CD14-positive monocyte (primary cell): ENCODE data around the gene MAGOHB. TPM values are rescaled to one million over a fixed set of nuclear protein-coding genes. Genes with fewer than 3 reads are reported as not detected.

Experiments
- DNase-seq, 3 donors: peaks; one replicate each; pipeline ENCODE4 v3.0.0-alpha.2; 2011 to 2022
- H2AFZ ChIP-seq: 2 replicates; pipeline ENCODE4 v1.6.0; 2012; ENCODE audit warnings: mild to moderate bottlenecking, low read depth, low read length, inconsistent platforms; ENCODE audit not compliant: insufficient read depth, poor library complexity, severe bottlenecking
- H3K27ac ChIP-seq, 2 donors: 1 replicate in 1 of 2; 2 replicates in 1 of 2; pipeline ENCODE4 v1.5.1; 2012 to 2013; ENCODE audit warnings: low read length in 2 of 2, control low read depth in 1 of 2, inconsistent platforms in 1 of 2, low read depth in 1 of 2, mild to moderate bottlenecking in 1 of 2
- H3K27me3 ChIP-seq, 2 donors: one replicate each; pipeline versions ENCODE4 v1.6.0 to v1.6.1; 2011 to 2013; ENCODE audit warnings: low read length in 2 of 2; ENCODE audit not compliant: control insufficient read depth in 2 of 2, insufficient read depth in 2 of 2
- H3K36me3 ChIP-seq, 2 donors: replicated peaks in 1 of 2; 1 replicate in 1 of 2; 2 replicates in 1 of 2; pipeline versions ENCODE4 v1.5.1 to v1.6.1; 2012 to 2013; ENCODE audit warnings: low read length in 2 of 2, control low read depth in 1 of 2, inconsistent platforms in 1 of 2, mild to moderate bottlenecking in 1 of 2; ENCODE audit not compliant: insufficient read depth in 2 of 2, control insufficient read depth in 1 of 2
- H3K4me1 ChIP-seq, 2 donors: 1 replicate in 1 of 2; 2 replicates in 1 of 2; pipeline versions ENCODE4 v1.5.1 to v1.6.1; 2012 to 2013; ENCODE audit warnings: low read length in 2 of 2, control low read depth in 1 of 2, inconsistent platforms in 1 of 2, mild to moderate bottlenecking in 1 of 2, moderate library complexity in 1 of 2; ENCODE audit not compliant: insufficient read depth in 2 of 2, control insufficient read depth in 1 of 2
- H3K4me2 ChIP-seq: replicated peaks from 2 replicates; pipeline ENCODE3; 2012; ENCODE audit warnings: low read length, moderate library complexity, mild to moderate bottlenecking; ENCODE audit not compliant: poor library complexity, severe bottlenecking; ENCODE audit errors: extremely low read depth
- H3K4me3 ChIP-seq, 3 experiments: fragments of 200-600 bp in 1 of 3; sonication (generic) in 1 of 3; replicated peaks in 1 of 3; 1 replicate in 2 of 3; 2 replicates in 1 of 3; pipeline ENCODE4 v1.5.1; 2011 to 2013; ENCODE audit warnings: low read length in 3 of 3, mild to moderate bottlenecking in 3 of 3, control low read depth in 2 of 3, low read depth in 2 of 3, inconsistent platforms in 1 of 3, moderate library complexity in 1 of 3
- H3K79me2 ChIP-seq: 2 replicates; pipeline ENCODE4 v1.6.0; 2012; ENCODE audit warnings: mild to moderate bottlenecking, control low read depth, inconsistent platforms, low read length, moderate library complexity; ENCODE audit not compliant: insufficient read depth
- H3K9ac ChIP-seq: 2 replicates; pipeline ENCODE4 v1.6.0; 2017; ENCODE audit warnings: low read length, mild to moderate bottlenecking; ENCODE audit not compliant: insufficient read depth, poor library complexity, severe bottlenecking
- H3K9me3 ChIP-seq, 2 donors: replicated peaks in 1 of 2; 1 replicate in 1 of 2; 2 replicates in 1 of 2; pipeline versions ENCODE4 v1.5.1 to v1.6.1; 2012 to 2013; ENCODE audit warnings: low read length in 2 of 2, control low read depth in 1 of 2; ENCODE audit not compliant: control insufficient read depth in 1 of 2, insufficient read depth in 1 of 2
- H4K20me1 ChIP-seq: 2 replicates; pipeline ENCODE4 v1.6.0; 2012; ENCODE audit warnings: mild to moderate bottlenecking, low read length, control low read depth, moderate library complexity; ENCODE audit not compliant: insufficient read depth
- H3K27ac Mint-ChIP-seq, 7 donors: one replicate each; pipeline ENCODE4 v1.8.0; 2020; ENCODE audit warnings: mild to moderate bottlenecking in 7 of 7, mixed read lengths in 7 of 7, moderate library complexity in 6 of 7, inconsistent platforms in 2 of 7
- H3K27me3 Mint-ChIP-seq, 3 donors: one replicate each; pipeline ENCODE4 v1.8.0; 2021 to 2022; ENCODE audit warnings: low read depth in 3 of 3, mild to moderate bottlenecking in 3 of 3, mixed read lengths in 3 of 3, moderate library complexity in 3 of 3, inconsistent platforms in 1 of 3
- H3K36me3 Mint-ChIP-seq, 2 donors: one replicate each; pipeline ENCODE4 v1.8.0; 2020; ENCODE audit warnings: mixed read lengths in 2 of 2, inconsistent platforms in 1 of 2, mild to moderate bottlenecking in 1 of 2
- H3K4me1 Mint-ChIP-seq: one replicate; pipeline ENCODE4 v1.8.0; 2020; ENCODE audit warnings: mild to moderate bottlenecking, mixed read lengths
- H3K4me3 Mint-ChIP-seq, 2 donors: one replicate each; pipeline ENCODE4 v1.8.0; 2020; ENCODE audit warnings: mild to moderate bottlenecking in 2 of 2, mixed read lengths in 2 of 2, moderate library complexity in 1 of 2
- H3K9me3 Mint-ChIP-seq, 7 donors: one replicate each; pipeline ENCODE4 v1.8.0; 2020 to 2022; ENCODE audit warnings: mixed read lengths in 7 of 7, mild to moderate bottlenecking in 6 of 7, moderate library complexity in 6 of 7, inconsistent platforms in 2 of 7
- CTCF ChIP-seq: fragments of 200-600 bp; IDR thresholded peaks from one replicate; pipeline ENCODE4 v1.8.0; 2022; ENCODE audit warnings: antibody characterized with exemption, mild to moderate bottlenecking
- WGBS: methylation state at CpG from one replicate; pipeline ENCODE4 v1.1.5; 2013; ENCODE audit warnings: missing lambda C conversion rate; ENCODE audit not compliant: insufficient coverage; 5-methylcytosine and 5-hydroxymethylcytosine counted together
- intact Hi-C, 2 donors: fragments of 100-400 bp; cut with micrococcal nuclease; formaldehyde crosslinking; loops; one replicate each; pipeline versions ENCODE4 v1.15.0 to v1.15.1; 2023
- polyA plus RNA-seq, 3 donors: library from polyadenylated mRNA; depleted of rRNA in 1 of 3; unstranded in 2 of 3; stranded (reverse) in 1 of 3; fragments of 300-500 nt in 2 of 3; fragments of >200 nt in 1 of 3; fragmentation: Illumina TruSeq in 2 of 3; gene quantifications; 1 replicate in 2 of 3; 2 replicates in 1 of 3; pipeline ENCODE4 v1.2.3, GENCODE V29; 2012 to 2021

MAGOHB gene
- polyA plus RNA-seq, 3 donors: 6.9 to 23.5 (median 19.5) TPM

- no peak overlapping the region for H2AFZ ChIP-seq
- no peak overlapping the region for H3K9ac ChIP-seq
- no peak overlapping the region for H3K4me3 Mint-ChIP-seq
- no peak overlapping the region for H3K4me2 ChIP-seq
- H3K9me3 ChIP-seq: no peaks in the 10 kb centered on the region
- no peaks in the 10 kb centered on the region for H3K9me3 Mint-ChIP-seq
- H3K36me3 ChIP-seq: no peaks in the 10 kb centered on the region
- no peak for DNase-seq
- H3K27ac ChIP-seq: no peak overlapping the region
- H3K36me3 Mint-ChIP-seq: no peaks in the 10 kb centered on the region
- H4K20me1 ChIP-seq: no peaks in the 10 kb centered on the region
- peak overlapping the region in 1 of 7 donors; percentile 10 for H3K27ac Mint-ChIP-seq
- WGBS: 97% methylated on average over 3 of the region's 5 CpGs
- H3K4me1 Mint-ChIP-seq: no peaks in the 10 kb centered on the region
- H3K27me3 Mint-ChIP-seq: peaks cover 0 to 3% (median 2%) of the 10 kb centered on the region in 3 donors
- H3K27me3 ChIP-seq: no peaks in the 10 kb centered on the region
- no peaks in the 10 kb centered on the region for H3K79me2 ChIP-seq
- H3K4me3 ChIP-seq: no peak overlapping the region
- intact Hi-C loops: no loop called here
- TF ChIP-seq CTCF: no peak
- H3K4me1 ChIP-seq: no peaks in the 10 kb centered on the region
Measured at GRCh38 chr12:10634427-10634826, 21.0 kb upstream of the MAGOHB start.

- no peaks in the 10 kb centered on the region for H3K9me3 Mint-ChIP-seq
- 100% methylated on average over 2 of the region's 3 CpGs for WGBS
- Histone ChIP-seq H2AFZ (no peak overlapping the region), H3K9ac (no peak overlapping the region), H3K27me3 (no peaks in the 10 kb centered on the region), H3K79me2 (no peaks in the 10 kb centered on the region), H4K20me1 (no peaks in the 10 kb centered on the region), H3K4me2 (no peak overlapping the region), H3K9me3 (no peaks in the 10 kb centered on the region), H3K4me1 (no peaks in the 10 kb centered on the region), H3K36me3 (no peaks in the 10 kb centered on the region), H3K4me3 (no peak overlapping the region), H3K27ac (no peak overlapping the region)
- no peaks in the 10 kb centered on the region for H3K4me1 Mint-ChIP-seq
- DNase-seq: no peak
- TF ChIP-seq CTCF: no peak
- H3K36me3 Mint-ChIP-seq: no peaks in the 10 kb centered on the region
- no peak overlapping the region for H3K27ac Mint-ChIP-seq
- intact Hi-C loops: no loop called here
- no peak overlapping the region for H3K4me3 Mint-ChIP-seq
- H3K27me3 Mint-ChIP-seq: peaks cover 0 to 1% (median 0%) of the 10 kb centered on the region in 3 donors
Measured at GRCh38 chr12:10633541-10633940, 20.1 kb upstream of the MAGOHB start.
